ENCODE measurements around the gene CDRT15L2.
"Not testable (repeated sequence)": the region's sequence is repeated elsewhere in the genome, so short reads cannot be mapped to it uniquely, and the experiment has no call there.

The CDRT15L2 gene

DNA sequence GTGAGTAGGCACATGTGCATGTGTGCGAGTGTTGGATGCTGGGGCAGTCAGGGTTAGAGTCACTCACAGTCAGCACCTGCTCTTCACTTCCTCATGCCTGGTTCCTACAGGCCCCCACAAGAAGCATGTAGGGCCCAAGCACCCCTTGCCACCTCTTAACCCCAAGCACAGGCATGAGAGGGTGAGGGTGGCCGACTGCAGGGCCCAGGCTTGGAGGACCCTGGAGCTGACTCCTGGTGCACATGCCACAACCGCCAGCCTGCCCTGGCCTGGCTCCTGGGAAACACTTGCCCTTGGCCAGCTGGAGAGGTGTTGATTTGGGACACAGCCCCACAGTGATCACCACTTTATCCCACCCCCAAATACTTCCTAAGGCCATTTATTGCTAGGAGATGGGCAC is 16.9 kb upstream of the CDRT15L2 start:
- no peak for DNase-seq (ENCODE audit: extremely low read depth, low read depth)
- no peak overlapping the region for H3K4me3 ChIP-seq (replicated peaks; ENCODE audit: low read depth, low read length)
- TF ChIP-seq, protein P1, sequence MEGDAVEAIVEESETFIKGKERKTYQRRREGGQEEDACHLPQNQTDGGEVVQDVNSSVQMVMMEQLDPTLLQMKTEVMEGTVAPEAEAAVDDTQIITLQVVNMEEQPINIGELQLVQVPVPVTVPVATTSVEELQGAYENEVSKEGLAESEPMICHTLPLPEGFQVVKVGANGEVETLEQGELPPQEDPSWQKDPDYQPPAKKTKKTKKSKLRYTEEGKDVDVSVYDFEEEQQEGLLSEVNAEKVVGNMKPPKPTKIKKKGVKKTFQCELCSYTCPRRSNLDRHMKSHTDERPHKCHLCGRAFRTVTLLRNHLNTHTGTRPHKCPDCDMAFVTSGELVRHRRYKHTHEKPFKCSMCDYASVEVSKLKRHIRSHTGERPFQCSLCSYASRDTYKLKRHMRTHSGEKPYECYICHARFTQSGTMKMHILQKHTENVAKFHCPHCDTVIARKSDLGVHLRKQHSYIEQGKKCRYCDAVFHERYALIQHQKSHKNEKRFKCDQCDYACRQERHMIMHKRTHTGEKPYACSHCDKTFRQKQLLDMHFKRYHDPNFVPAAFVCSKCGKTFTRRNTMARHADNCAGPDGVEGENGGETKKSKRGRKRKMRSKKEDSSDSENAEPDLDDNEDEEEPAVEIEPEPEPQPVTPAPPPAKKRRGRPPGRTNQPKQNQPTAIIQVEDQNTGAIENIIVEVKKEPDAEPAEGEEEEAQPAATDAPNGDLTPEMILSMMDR (IDR thresholded peaks at IDR 0.05; ENCODE audit: low read depth, low read length, missing control alignments): no peak

DNA sequence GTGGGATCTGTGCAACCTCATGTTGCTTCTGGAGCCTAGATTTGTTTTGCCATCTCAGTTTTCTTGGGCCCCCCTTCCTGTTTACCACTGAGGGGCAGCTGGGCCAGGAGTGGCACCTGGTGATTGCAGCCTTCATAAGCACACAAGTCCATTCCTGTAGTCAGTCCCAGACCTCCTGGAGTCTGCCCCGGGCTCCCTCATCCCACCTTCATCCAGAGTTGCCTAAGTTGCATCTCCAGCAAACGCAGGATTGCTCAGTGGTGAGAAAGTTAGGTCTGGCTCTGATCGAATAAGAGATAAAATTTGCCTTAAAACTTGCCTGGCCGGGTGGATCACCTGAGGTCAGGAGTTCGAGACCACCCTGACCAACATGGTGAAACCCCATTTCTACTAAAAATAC is 14.3 kb upstream of the CDRT15L2 start:
- not testable (repeated sequence) for DNase-seq (ENCODE audit: extremely low read depth, low read depth); H3K4me3 ChIP-seq (replicated peaks; ENCODE audit: low read depth, low read length)

DNA sequence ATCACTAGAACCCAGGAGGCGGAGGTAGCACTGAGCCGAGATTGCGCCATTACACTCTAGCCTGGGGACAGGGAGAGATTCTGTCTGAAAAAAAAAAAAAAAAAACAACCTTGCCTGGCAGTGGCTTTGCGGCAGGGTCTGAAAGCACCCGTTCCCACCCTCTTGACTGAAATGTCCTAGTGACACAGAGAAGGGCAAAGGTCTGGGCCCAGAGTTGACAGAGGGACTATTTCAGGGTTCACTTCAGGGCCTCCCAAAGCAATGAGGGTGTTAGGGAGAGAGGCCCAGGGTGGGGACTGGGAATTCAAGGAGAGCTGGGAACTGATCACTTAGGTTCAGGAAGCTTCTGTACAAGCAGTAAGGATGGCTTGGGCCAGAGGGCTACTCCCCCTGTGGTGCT is 13.8 kb upstream of the CDRT15L2 start:
- TF ChIP-seq, protein P1 (IDR thresholded peaks at IDR 0.05; ENCODE audit: low read depth, low read length, missing control alignments): no peak
- no peak overlapping the region for H3K4me3 ChIP-seq (replicated peaks; ENCODE audit: low read depth, low read length)
- no peak for DNase-seq (ENCODE audit: extremely low read depth, low read depth)

DNA sequence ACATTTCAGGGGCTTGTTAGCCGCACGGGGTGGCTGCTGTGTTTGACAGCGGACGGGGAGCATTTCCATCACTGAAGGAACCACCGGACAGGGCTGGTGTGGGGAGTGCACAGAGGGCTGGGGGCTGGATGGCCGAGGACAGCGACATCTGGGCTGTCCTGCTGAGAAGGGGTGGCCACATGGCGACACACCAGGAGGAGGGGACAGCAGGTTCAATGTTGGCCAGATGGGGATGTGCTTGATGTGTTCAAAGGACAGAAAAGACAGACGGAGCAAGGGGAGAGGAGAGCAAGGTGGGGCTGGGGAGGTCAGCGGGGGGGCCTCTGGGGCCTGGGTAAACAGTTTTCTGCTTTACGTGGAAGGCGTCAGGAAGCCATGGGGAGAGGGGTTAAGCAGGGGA is 12.8 kb upstream of the CDRT15L2 start:
- not testable (repeated sequence) for DNase-seq (ENCODE audit: extremely low read depth, low read depth); H3K4me3 ChIP-seq (replicated peaks; ENCODE audit: low read depth, low read length)

DNA sequence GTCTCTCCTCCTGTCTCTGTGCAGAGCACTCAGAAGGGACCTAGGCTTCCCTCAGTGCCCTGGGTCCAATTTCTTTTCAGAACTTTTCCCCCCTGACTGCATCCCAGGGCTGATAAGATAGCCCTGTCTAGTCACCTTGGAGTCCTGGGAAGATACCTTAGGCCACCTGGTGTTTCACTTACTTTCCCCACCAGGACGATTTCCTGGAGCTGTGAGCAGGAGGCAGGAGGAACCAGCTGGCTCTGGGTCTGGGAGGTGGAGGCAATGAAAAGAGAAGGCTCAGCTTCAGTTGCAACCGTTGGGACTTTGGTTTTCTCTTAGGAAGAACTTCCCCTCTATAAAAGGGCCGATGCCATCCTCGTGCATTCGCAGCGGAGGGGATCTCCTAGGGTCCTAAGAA is 12.1 kb upstream of the CDRT15L2 start:
- not testable (repeated sequence) for H3K4me3 ChIP-seq (replicated peaks; ENCODE audit: low read depth, low read length); DNase-seq (ENCODE audit: extremely low read depth, low read depth)

DNA sequence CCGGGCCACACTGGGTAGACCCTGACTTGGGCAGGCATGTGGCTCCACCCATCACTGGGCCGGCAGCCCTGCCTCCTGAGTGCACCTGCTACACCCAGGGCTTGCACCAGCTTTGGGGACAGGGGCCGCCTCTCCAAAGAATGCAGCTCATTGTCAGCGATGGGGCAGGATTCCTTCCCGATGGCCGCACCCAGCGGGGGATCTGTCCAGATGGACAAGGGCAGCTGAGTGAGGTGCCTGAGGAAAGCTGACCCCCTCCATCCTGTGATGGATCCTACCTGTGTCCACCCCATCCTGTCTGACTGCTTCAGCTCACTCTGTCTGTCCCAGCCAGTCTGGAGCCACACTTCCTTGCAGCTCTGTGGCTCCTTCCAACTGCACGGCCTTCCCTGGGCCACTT is 10.9 kb upstream of the CDRT15L2 start:
- H3K4me3 ChIP-seq (replicated peaks; ENCODE audit: low read depth, low read length); DNase-seq (ENCODE audit: extremely low read depth, low read depth): not testable (repeated sequence)

DNA sequence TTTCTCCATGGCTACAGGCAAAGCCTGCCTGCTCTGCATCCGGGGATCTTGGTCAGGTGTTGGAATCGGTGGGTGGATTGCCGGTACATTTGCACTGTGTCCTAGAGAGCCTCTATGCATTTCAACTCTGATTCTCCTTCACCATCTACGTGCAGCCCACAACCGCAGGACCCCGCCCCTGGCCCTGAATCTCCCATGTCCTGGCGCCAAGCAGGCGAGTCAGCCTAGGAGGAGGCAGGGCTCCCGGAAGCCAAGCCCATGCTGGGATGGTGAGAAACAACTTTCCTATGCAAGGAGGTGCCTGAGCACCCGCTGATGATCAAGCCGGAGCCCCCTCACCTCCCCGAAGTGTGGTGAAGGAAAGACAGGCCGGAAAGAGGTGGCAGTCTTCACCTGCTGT is 7.9 kb upstream of the CDRT15L2 start:
- not testable (repeated sequence) for H3K4me3 ChIP-seq (replicated peaks; ENCODE audit: low read depth, low read length); DNase-seq (ENCODE audit: extremely low read depth, low read depth)

DNA sequence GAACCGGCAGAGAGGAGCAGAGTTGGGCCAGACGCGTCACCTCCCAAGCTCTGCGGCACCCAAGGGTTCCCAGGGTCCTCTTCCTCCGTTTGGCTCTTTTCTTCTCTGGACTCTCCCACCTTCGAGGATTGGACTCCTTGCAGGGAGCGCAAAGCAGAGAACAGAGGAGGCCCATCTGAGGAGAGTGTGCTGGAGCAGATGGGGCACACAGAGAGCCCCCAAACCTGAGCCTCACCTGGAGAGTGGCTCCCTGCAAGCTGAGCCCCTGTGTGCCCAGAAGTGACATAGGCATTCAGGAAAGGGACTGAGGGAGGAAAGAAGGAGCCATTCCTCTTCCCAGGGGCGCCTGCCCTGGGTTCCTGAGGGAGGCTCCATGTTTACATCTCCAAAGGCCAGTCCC is 6.3 kb upstream of the CDRT15L2 start:
- DNase-seq (ENCODE audit: extremely low read depth, low read depth); H3K4me3 ChIP-seq (replicated peaks; ENCODE audit: low read depth, low read length): not testable (repeated sequence)

DNA sequence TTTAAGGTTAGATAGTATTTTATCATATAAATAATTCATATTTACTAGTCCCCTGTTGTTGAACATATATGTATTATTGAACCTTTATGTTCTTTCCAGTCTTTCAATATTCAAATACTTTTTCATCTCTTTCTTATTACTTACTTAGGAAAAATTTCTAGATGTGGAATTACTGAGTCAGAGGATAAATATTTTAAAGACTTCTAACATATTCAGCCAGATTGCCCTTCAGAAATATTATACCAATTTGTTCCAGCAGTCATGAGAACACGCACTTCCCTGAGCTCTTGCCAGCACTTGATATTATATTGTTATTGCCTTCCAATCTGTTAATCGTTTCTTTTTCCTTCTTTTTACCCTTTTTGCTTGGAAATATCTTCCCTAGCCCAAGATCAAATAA is 4.5 kb upstream of the CDRT15L2 start:
- not testable (repeated sequence) for H3K4me3 ChIP-seq (replicated peaks; ENCODE audit: low read depth, low read length); DNase-seq (ENCODE audit: extremely low read depth, low read depth)

DNA sequence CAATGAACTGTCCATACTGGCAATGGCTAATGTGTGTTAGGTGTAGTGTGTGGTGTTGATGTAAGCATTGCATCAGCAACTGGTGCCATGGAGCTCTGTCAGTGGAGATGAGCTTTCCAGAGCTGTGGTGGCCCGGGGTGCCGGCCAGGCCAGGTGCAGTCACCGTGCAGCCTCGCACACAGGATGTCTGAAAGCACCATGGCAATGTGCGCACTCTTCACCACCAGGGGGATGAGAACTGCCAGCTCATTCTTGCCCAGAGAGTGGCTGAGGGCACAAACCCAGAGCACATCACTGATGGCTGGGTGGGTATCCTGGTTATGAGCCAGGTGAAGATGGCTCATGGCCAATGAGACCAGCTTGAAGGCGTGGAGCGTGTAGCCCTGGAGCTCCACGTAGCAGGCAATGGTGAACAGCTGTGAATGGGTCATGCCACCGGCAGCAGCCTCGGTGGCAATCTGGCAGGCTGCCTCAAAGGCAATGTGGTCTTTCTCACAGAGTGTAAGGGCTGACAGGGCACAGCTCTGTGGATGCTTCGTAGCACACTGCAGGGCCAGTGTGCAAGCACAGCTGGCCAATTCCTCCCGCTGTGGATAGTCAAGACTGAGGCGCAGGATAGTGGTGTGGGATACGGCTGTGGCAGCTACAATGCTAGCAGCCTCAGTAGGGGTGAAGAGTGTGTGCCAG is 4.5 kb downstream of the CDRT15L2 start:
- not testable (repeated sequence) for DNase-seq (ENCODE audit: extremely low read depth, low read depth); H3K4me3 ChIP-seq (replicated peaks; ENCODE audit: low read depth, low read length)

DNA sequence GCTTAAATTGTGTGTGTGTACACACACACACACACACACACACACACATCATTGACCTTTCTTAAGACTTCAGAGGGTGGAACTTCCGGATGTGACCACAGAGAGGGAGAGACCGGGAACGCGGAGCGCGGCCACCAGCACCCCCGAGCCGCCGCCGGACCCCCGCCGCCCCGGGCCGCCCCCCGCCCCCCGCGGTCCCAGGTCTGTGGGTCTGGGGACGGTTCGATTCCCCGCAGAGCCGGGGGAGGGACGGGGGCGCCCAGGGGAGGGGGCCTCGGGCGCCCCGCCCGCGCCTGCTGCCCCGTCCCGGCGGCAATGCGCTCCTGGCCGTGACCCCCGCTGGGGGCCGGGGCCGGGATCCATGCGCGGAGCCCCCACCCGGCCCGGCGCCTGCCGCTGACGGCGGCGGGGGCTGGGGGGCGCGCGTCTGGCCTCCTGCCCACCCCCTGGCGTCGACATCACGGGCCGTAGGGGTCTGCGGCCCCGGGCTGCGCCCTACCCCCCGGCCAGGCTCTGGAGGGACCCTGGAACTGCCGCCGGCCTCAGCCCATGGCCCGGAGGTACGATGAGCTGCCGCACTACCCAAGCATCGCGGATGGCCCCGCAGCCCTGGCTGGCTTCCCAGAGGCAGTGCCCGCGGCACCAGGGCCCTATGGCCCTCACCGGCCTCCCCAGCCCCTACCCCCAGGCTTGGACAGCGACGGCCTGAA is 9.4 kb downstream of the CDRT15L2 start:
- DNase-seq (ENCODE audit: extremely low read depth, low read depth); H3K4me3 ChIP-seq (replicated peaks; ENCODE audit: low read depth, low read length): not testable (repeated sequence)

DNA sequence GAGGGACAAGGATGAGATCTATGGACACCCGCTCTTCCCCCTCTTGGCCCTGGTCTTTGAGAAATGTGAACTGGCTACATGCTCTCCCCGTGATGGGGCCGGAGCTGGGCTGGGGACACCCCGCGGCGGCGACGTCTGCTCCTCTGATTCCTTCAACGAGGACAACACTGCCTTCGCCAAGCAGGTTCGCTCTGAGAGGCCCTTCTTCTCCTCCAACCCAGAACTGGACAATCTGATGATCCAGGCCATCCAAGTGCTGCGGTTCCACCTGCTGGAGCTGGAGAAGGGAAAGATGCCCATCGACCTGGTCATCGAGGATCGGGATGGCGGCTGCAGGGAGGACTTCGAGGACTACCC is 9.9 kb downstream of the CDRT15L2 start:
- not testable (repeated sequence) for H3K4me3 ChIP-seq (replicated peaks; ENCODE audit: low read depth, low read length); DNase-seq (ENCODE audit: extremely low read depth, low read depth)

DNA sequence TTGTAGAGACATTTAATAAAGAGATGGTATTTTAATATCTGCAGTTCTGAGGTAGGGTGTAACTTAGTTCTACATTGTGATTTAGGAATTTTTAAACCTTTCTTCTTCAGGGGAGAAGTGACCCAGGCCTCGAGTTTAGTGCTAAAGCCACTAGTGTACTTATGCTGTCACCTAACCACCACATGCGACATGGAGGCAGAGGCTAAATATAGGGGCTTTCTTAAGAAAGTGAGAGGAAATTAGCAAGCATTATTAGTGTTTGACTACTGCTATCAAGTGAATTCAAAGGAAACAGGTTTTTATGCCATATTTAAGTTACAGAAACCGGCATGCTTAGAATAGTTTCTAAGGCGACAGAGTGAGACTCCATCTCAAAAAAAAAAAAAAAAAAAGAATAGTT is 11.5 kb downstream of the CDRT15L2 start:
- H3K4me3 ChIP-seq (replicated peaks; ENCODE audit: low read depth, low read length); DNase-seq (ENCODE audit: extremely low read depth, low read depth): not testable (repeated sequence)

DNA sequence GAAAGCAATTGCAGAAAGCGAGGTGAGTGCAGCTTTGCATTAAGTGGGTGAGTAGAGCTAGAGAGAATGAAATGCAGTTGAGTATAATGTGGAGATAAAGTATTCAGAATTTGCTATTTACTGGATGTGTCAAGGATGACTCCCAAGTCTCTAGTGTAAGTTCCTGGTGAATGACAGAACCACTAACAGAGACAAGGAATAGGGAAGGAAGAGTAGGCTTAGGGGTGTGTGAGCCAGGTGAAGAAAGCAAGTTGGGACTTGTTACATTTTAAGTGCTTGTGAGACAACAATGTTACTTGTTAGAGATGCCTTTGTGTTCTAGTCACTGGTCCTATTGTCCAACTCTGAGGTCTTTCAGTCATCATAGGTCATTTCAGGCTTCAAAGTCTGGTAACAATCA is 26.0 kb downstream of the CDRT15L2 start:
- DNase-seq (ENCODE audit: extremely low read depth, low read depth); H3K4me3 ChIP-seq (replicated peaks; ENCODE audit: low read depth, low read length): not testable (repeated sequence)

DNA sequence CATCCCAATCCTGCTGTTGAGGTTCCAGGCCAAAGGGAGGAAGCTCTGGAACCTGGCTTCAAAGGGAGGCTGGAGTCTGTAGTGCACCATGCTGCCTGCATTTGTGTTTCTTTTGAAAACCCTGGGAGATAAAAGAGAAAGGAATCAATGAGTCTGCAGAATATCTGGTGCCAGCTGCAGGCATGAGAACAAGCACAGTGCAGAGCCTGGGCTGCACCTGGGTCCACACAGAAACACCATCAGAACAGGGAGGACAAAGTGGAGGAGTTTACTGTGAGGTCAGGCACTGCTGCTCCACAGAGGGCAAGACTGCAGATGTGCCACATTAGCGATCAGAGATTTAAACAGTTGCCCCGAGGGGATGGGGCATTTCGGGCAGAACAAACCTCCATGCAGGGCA is 30.0 kb downstream of the CDRT15L2 start:
- H3K4me3 ChIP-seq (replicated peaks; ENCODE audit: low read depth, low read length); DNase-seq (ENCODE audit: extremely low read depth, low read depth): not testable (repeated sequence)

All from HFF-Myc (cell line).